Mesodermal cell (in vitro differentiated cells): ENCODE data around the gene GUCA2A. TPM values are rescaled to one million over a fixed set of nuclear protein-coding genes. Genes with fewer than 3 reads are reported as not detected.
"Not testable (repeated sequence)": the region's sequence is repeated elsewhere in the genome, so short reads cannot be mapped to it uniquely, and the experiment has no call there.

Source experiments
- H3K27ac ChIP-seq: 2 replicates; pipeline ENCODE4 v1.7.0; 2013; ENCODE audit warnings: mild to moderate bottlenecking, low read depth, low read length, moderate library complexity; ENCODE audit not compliant: severe bottlenecking
- H3K36me3 ChIP-seq: 2 replicates; pipeline ENCODE4 v1.7.1; 2013; ENCODE audit warnings: mild to moderate bottlenecking, low read length, moderate library complexity; ENCODE audit not compliant: control insufficient read depth, insufficient read depth
- H3K4me1 ChIP-seq: one replicate; pipeline ENCODE4 v1.7.1; 2013; ENCODE audit warnings: mild to moderate bottlenecking, low read length; ENCODE audit not compliant: insufficient read depth, control insufficient read depth, poor library complexity, severe bottlenecking
- H3K4me3 ChIP-seq: 2 replicates; pipeline ENCODE4 v1.7.0; 2013; ENCODE audit warnings: low read length, control low read depth, mild to moderate bottlenecking; ENCODE audit not compliant: insufficient read depth, poor library complexity, severe bottlenecking; ENCODE audit errors: extremely low read depth
- H3K9me3 ChIP-seq: 2 replicates; pipeline ENCODE4 v1.7.1; 2013; ENCODE audit warnings: mild to moderate bottlenecking, low read length, moderate library complexity; ENCODE audit not compliant: control insufficient read depth
- WGBS, 2 experiments: methylation state at CpG; one replicate each; pipeline ENCODE4 v1.1.5; 2013; ENCODE audit warnings: missing lambda C conversion rate in 2 of 2; ENCODE audit not compliant: insufficient coverage in 2 of 2; 5-methylcytosine and 5-hydroxymethylcytosine counted together
- polyA plus RNA-seq, 2 experiments: library from polyadenylated mRNA; stranded (reverse); fragments of 50-300 nt; gene quantifications; one replicate each; pipeline ENCODE4 v1.2.3, GENCODE V29; 2013

The GUCA2A gene, protein sequence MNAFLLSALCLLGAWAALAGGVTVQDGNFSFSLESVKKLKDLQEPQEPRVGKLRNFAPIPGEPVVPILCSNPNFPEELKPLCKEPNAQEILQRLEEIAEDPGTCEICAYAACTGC
- not detected for polyA plus RNA-seq (2013, experiment 1 of 2)
- not detected for polyA plus RNA-seq (2013, experiment 2 of 2)

GRCh38 chr1:42164551-42165420, at the start of gene GUCA2A:
Gene GUCA2A (minus strand): TSS chr1:42164745. CDS start chr1:42164712, 33 bp downstream.
- peaks cover 12% of the 10 kb centered on the region for H3K4me1 ChIP-seq
- WGBS, 2 experiments, result 80 to 84% methylated on average over 19 to 23 of the region's 24 CpGs
- H3K9me3 ChIP-seq, result no peaks in the 10 kb centered on the region
- no peak within 1 kb of the TSS for H3K27ac ChIP-seq
- no peak within 1 kb of the TSS for H3K4me3 ChIP-seq
- no peaks in the 10 kb centered on the region for H3K36me3 ChIP-seq

DNA sequence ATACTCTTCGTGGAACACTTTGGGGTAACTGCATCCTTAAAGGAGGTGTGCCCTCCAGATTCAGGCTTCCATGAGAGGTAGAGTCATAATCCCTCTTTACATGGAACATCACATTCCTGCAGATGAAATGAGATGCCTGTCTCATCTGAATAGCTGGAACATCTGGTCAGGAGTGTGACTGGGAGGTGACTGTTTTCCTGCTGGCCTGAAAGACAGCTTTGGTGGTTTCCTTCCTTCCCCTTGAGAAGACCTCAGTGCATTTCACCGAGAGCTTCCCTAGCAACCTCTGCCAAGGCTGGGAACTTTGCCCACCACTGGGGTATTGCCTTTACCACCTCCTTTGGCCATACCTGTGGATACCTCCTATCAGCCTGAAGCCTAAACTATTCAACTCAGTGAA, 46.7 kb upstream of the GUCA2A start:
- WGBS, 2 experiments, result 80 to 100% methylated on average over 1 of the region's 2 CpGs
- Histone ChIP-seq H3K36me3 (peaks cover 24% of the 10 kb centered on the region), H3K9me3 (no peaks in the 10 kb centered on the region), H3K4me3 (no peak overlapping the region), H3K4me1 (peaks cover 6% of the 10 kb centered on the region), H3K27ac (no peak overlapping the region)

GRCh38 chr1:42210421-42211133, 46.0 kb upstream of the GUCA2A start:
- Histone ChIP-seq H3K4me1 (peaks cover 6% of the 10 kb centered on the region), H3K36me3 (peaks cover 21% of the 10 kb centered on the region), H3K9me3 (no peaks in the 10 kb centered on the region), H3K4me3 (no peak overlapping the region), H3K27ac (no peak overlapping the region)
- WGBS, 2 experiments, result 95 to 96% methylated on average over 3 to 6 of the region's 6 CpGs

DNA sequence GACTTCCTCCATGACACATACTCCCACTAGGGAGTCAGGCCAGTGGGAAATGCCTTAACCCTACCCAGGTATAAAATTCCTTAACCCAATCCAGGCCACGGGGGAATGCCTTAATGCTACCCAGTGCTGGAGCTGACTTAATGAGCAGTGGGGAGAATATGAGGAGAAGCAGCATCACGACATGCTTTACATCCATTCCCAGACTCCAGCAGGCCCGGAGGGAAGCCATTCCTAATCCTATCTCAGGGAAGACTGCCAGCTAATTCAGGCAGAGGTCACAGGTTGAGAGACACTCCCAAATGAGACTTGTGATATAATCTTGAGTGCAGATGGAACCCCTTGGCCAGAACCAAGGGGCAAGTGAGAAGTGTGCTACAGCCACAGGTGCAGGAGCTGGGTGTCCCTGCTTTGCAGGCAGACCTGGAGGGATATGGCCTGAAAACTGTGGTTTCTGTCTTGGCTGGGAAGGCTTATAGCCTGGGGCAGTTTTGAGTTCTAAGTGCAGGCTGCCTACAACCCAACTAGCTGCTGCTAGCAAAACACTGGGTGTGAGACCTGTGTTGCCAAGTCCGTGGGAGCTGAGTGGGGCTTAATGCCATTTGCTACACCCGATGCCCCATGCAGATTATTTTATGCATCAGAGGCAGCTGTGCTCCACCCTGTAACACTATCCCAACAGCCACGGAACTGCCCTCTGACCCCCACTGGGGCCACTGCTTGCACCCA, 45.1 kb upstream of the GUCA2A start:
- H3K27ac ChIP-seq, result no peak overlapping the region
- peaks cover 6% of the 10 kb centered on the region for H3K4me1 ChIP-seq
- WGBS, 2 experiments, result 84 to 88% methylated on average over 3 to 5 of the region's 6 CpGs
- no peak overlapping the region for H3K4me3 ChIP-seq
- peaks cover 19% of the 10 kb centered on the region for H3K36me3 ChIP-seq
- no peaks in the 10 kb centered on the region for H3K9me3 ChIP-seq

DNA sequence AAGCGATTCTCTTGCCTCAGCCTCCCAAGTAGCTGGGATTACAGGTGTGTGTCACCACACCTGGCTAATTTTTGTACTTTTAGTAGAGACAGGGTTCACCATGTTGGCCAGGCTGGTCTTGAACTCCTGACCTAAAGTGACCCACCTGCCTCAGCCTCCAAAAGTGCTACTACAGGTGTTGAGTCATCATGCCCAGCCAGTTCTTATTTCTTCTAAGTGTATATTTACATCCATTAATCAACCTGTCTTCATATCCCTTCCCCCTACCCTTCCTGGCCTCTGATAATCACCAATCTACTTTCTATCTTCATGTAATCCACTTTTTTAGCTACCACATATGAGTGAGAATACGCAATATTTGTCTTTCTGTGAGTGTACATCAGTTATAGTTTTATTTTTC, 42.4 kb upstream of the GUCA2A start:
- not testable (repeated sequence) for H3K4me3 ChIP-seq, H3K4me1 ChIP-seq, H3K27ac ChIP-seq, H3K9me3 ChIP-seq
- peaks cover 25% of the 10 kb centered on the region for H3K36me3 ChIP-seq
- 100% methylated on average over 1 of the region's 2 CpGs; no CpG with 5 or more reads in 1 of the 2 experiments for WGBS, 2 experiments

GRCh38 chr1:42206164-42206563, 41.6 kb upstream of the GUCA2A start:
- WGBS, 2 experiments, result 95 to 100% methylated on average over 1 to 3 of the region's 3 CpGs

GRCh38 chr1:42201986-42202385, 37.4 kb upstream of the GUCA2A start:
- no peaks in the 10 kb centered on the region for H3K9me3 ChIP-seq
- peaks cover 35% of the 10 kb centered on the region for H3K36me3 ChIP-seq
- no peak overlapping the region for H3K27ac ChIP-seq
- H3K4me3 ChIP-seq, result no peak overlapping the region
- no peaks in the 10 kb centered on the region for H3K4me1 ChIP-seq

More at GRCh38 chr1:42206164-42206563, 41.6 kb upstream of the GUCA2A start:
- H3K36me3 ChIP-seq, result peaks cover 19% of the 10 kb centered on the region
- no peak overlapping the region for H3K27ac ChIP-seq
- H3K9me3 ChIP-seq, result no peaks in the 10 kb centered on the region
- H3K4me3 ChIP-seq, result no peak overlapping the region
- peaks cover 6% of the 10 kb centered on the region for H3K4me1 ChIP-seq

DNA sequence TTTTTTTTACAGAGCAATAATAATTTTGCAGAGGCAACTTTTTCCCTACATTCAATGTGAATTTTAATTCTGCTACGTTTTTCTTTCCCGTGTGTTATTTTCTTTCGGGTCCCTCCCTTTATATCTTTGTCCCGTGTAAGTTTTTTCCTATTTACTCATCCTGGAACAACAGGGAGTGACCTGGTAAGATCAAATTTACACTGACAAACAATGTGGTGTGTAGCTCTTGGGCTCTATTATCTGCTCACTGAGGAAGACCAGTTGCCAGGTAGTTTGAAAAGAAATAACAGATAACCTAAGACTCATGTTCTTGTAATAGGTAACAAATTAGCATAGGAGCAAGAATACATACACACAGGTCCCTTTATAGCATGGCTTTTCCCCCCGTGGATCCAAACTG, 33.7 kb upstream of the GUCA2A start:
- Histone ChIP-seq H3K36me3 (peaks cover 53% of the 10 kb centered on the region), H3K4me3 (no peak overlapping the region), H3K9me3 (no peaks in the 10 kb centered on the region), H3K27ac (no peak overlapping the region), H3K4me1 (no peaks in the 10 kb centered on the region)
- WGBS, 2 experiments, result 100% methylated on average over 4 of the region's 5 CpGs

DNA sequence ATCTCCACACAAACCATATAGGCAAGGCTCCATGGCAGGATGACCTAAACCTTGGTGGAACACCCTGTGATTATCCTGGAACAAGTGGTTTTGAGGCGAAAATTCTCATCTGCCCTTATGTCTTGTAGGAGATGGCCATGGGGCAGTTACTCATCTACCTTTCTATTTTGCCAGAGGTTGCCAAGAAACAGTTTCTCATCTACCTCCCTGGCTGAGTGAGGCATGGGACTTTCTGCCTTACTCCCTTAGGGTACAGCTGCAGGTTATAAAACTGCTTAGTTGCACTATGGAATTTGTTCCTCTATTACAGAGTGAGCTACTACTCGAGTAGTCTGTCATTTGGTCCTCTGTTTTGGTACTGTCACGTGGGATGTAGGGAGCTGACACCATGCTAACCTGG, 31.3 kb upstream of the GUCA2A start:
- H3K4me3 ChIP-seq, result no peak overlapping the region
- H3K4me1 ChIP-seq, result no peaks in the 10 kb centered on the region
- WGBS, 2 experiments, result 100% methylated on average over 1 of the region's 3 CpGs
- H3K9me3 ChIP-seq, result no peaks in the 10 kb centered on the region
- H3K36me3 ChIP-seq, result peaks cover 59% of the 10 kb centered on the region
- no peak overlapping the region for H3K27ac ChIP-seq

- no peak overlapping the region for H3K27ac ChIP-seq
- no peaks in the 10 kb centered on the region for H3K4me1 ChIP-seq
- WGBS, 2 experiments, result 84 to 96% methylated on average over 2 to 3 of the region's 4 CpGs
- H3K4me3 ChIP-seq, result no peak overlapping the region
- no peaks in the 10 kb centered on the region for H3K9me3 ChIP-seq
- peaks cover 54% of the 10 kb centered on the region for H3K36me3 ChIP-seq
Measured at GRCh38 chr1:42192106-42192505, 27.6 kb upstream of the GUCA2A start.
